Ovary (tissue), 3 donors: ENCODE data around the gene UST.

ENCODE experiments used
- CTCF ChIP-seq, 3 donors: fragments of 450-650 bp in 2 of 3; fragments of 200-600 bp in 1 of 3; IDR thresholded peaks; one replicate each; pipeline versions ENCODE4 v1.5.1 to v1.8.0; 2016 to 2022; ENCODE audit warnings: antibody characterized with exemption in 3 of 3, mild to moderate bottlenecking in 1 of 3
- EP300 ChIP-seq: sonication (generic); formaldehyde crosslinking; IDR thresholded peaks from one replicate; pipeline ENCODE4 v1.6.1; 2017; ENCODE audit warnings: antibody characterized with exemption
- POLR2A ChIP-seq: fragments of 450-650 bp; IDR thresholded peaks from one replicate; pipeline ENCODE4 v1.6.1; 2017; ENCODE audit warnings: antibody characterized with exemption, mild to moderate bottlenecking, moderate library complexity
- donor health status: DM: no; HTN: no; CAD: no.

- TF ChIP-seq CTCF (IDR thresholded peaks at IDR 0.05) (no peak), POLR2A (no peak), EP300 (no peak)
These were observed 81.2 kb downstream of the UST start for GRCh38 chr6:148828047-148828446.
